WTC11 (cell line): ENCODE measurements around the gene MEF2B.

Experiments used
- GABPB1 ChIP-seq: sonication (generic); formaldehyde crosslinking; IDR thresholded peaks from 2 replicates; pipeline ENCODE4 v1.8.1; 2023; ENCODE audit warnings: mild to moderate bottlenecking, missing genetic modification reagents
- NFE2L1 ChIP-seq: sonication (generic); formaldehyde crosslinking; IDR thresholded peaks from 2 replicates; pipeline ENCODE4 v1.8.1; 2023; ENCODE audit warnings: missing genetic modification reagents
- ZNF263 ChIP-seq: sonication (generic); formaldehyde crosslinking; IDR thresholded peaks from 2 replicates; pipeline ENCODE4 v1.8.1; 2022; ENCODE audit warnings: low read depth, mild to moderate bottlenecking, moderate library complexity, missing genetic modification reagents
- TF ChIP-seq, protein P1 (sequence below): fragments of 200-600 bp; IDR thresholded peaks from 2 replicates; pipeline ENCODE4 v1.8.0; 2022; ENCODE audit warnings: antibody characterized with exemption
- TF ChIP-seq, protein P2 (sequence below): sonication (generic); formaldehyde crosslinking; IDR thresholded peaks from 2 replicates; pipeline ENCODE4 v1.8.0; 2022; ENCODE audit warnings: mild to moderate bottlenecking, missing genetic modification reagents

DNA sequence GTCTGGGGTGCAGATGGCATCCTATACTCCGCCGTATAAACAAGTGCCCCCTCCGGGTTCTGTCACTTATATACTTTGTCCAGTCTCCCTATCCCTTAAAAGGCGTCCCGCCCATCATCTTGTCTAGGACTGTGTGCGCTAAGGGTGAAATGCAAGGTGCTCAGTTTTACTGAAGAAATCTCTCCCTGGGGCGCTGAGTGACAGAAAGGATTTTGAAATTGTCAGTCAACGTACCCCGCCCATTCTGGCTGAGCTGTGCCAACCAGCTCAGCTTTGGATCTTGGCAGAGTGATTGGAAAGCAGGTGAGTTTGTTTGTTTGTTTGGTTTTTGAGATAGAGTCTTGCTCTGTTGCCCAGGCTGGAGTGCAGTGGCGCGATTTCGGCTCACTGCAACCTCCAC lies 27.7 kb downstream of the MEF2B start:
- TF ChIP-seq, protein P1, sequence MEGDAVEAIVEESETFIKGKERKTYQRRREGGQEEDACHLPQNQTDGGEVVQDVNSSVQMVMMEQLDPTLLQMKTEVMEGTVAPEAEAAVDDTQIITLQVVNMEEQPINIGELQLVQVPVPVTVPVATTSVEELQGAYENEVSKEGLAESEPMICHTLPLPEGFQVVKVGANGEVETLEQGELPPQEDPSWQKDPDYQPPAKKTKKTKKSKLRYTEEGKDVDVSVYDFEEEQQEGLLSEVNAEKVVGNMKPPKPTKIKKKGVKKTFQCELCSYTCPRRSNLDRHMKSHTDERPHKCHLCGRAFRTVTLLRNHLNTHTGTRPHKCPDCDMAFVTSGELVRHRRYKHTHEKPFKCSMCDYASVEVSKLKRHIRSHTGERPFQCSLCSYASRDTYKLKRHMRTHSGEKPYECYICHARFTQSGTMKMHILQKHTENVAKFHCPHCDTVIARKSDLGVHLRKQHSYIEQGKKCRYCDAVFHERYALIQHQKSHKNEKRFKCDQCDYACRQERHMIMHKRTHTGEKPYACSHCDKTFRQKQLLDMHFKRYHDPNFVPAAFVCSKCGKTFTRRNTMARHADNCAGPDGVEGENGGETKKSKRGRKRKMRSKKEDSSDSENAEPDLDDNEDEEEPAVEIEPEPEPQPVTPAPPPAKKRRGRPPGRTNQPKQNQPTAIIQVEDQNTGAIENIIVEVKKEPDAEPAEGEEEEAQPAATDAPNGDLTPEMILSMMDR, result no peak
- TF ChIP-seq, protein P2, sequence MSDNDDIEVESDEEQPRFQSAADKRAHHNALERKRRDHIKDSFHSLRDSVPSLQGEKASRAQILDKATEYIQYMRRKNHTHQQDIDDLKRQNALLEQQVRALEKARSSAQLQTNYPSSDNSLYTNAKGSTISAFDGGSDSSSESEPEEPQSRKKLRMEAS (CRISPR knock-in tag), result no peak
- no peak for TF ChIP-seq NFE2L1 (CRISPR knock-in tag)
- TF ChIP-seq GABPB1, result no peak
- TF ChIP-seq ZNF263, result no peak
